NCI-H510A treated with DMSO at 0.1 percent for 48 hours (cell line): ENCODE data around the gene ALPL.

Experiments used
- DNase-seq: peaks from one replicate; lab custom pipeline; 2025; lab: John Stamatoyannopoulos, UW

ALPL gene

GRCh38 chr1:21576031-21576797 lies 67.0 kb downstream of the ALPL start:
- no peak for DNase-seq

- no peak for DNase-seq
Observed at GRCh38 chr1:21576798-21577187, 67.6 kb downstream of the ALPL start.

GRCh38 chr1:21577324-21577723 lies 68.1 kb downstream of the ALPL start:
- DNase-seq, result no peak

- no peak for DNase-seq
Observed at GRCh38 chr1:21577933-21578332, 68.7 kb downstream of the ALPL start.

- peak; percentile 94 for DNase-seq
Observed at GRCh38 chr1:21579791-21580190, 70.6 kb downstream of the ALPL start.

- no peak for DNase-seq
Observed at GRCh38 chr1:21584096-21584495, 74.9 kb downstream of the ALPL start.

- no peak for DNase-seq
Observed at GRCh38 chr1:21585037-21585436, 75.8 kb downstream of the ALPL start.

- no peak for DNase-seq
Observed at GRCh38 chr1:21586222-21586621, 77.0 kb downstream of the ALPL start.

GRCh38 chr1:21586846-21587601 lies 77.8 kb downstream of the ALPL start:
- DNase-seq, result no peak

- no peak for DNase-seq
Observed at GRCh38 chr1:21587602-21587953, 78.4 kb downstream of the ALPL start.

GRCh38 chr1:21589618-21590017 lies 80.4 kb downstream of the ALPL start:
- no peak for DNase-seq

GRCh38 chr1:21590126-21590880 lies 81.1 kb downstream of the ALPL start:
- DNase-seq, result no peak

- DNase-seq, result no peak
Observed at GRCh38 chr1:21590934-21591333, 81.7 kb downstream of the ALPL start.

- DNase-seq, result no peak
Observed at GRCh38 chr1:21592086-21592865, 83.1 kb downstream of the ALPL start.

GRCh38 chr1:21593231-21593630 lies 84.0 kb downstream of the ALPL start:
- no peak for DNase-seq

- DNase-seq, result no peak
Observed at GRCh38 chr1:21594501-21594900, 85.3 kb downstream of the ALPL start.

- DNase-seq, result no peak
Observed at GRCh38 chr1:21594935-21595897, 86.0 kb downstream of the ALPL start.

GRCh38 chr1:21596174-21596573 lies 87.0 kb downstream of the ALPL start:
- DNase-seq, result no peak

GRCh38 chr1:21596628-21597027 lies 87.4 kb downstream of the ALPL start:
- no peak for DNase-seq

- no peak for DNase-seq
Observed at GRCh38 chr1:21597753-21598152, 88.5 kb downstream of the ALPL start.

GRCh38 chr1:21598417-21598816 lies 89.2 kb downstream of the ALPL start:
- no peak for DNase-seq
